ENCODE measurements around the gene TRIM65. TPM values are rescaled to one million over a fixed set of nuclear protein-coding genes. Genes with fewer than 3 reads are reported as not detected.

Gene TRIM65
- total RNA-seq, 4 donors from 2014 or later: 14.0 to 22.7 (median 16.9) TPM

- no peaks in the 10 kb centered on the region for H3K27me3 ChIP-seq
Measured at GRCh38 chr17:75898791-75899190, 2.0 kb upstream of the TRIM65 start.

GRCh38 chr17:75898065-75898464 lies 1.3 kb upstream of the TRIM65 start:
- no peak overlapping the region for H3K27ac ChIP-seq
- H3K36me3 ChIP-seq: peaks cover 0 to 53% (median 0%) of the 10 kb centered on the region in 3 donors
- peak in 1 of 3 donors; percentile 37 for DNase-seq
- H3K27me3 ChIP-seq: no peaks in the 10 kb centered on the region
- TF ChIP-seq CTCF (IDR thresholded peaks at IDR 0.05) (no peak), POLR2A (IDR thresholded peaks at IDR 0.05) (no peak)
- no peak overlapping the region for H3K4me3 ChIP-seq
- no peaks in the 10 kb centered on the region for H3K9me3 ChIP-seq
- peaks cover 2 to 37% (median 14%) of the 10 kb centered on the region in 4 donors for H3K4me1 ChIP-seq

More at GRCh38 chr17:75898791-75899190, 2.0 kb upstream of the TRIM65 start:
- H3K9me3 ChIP-seq: no peaks in the 10 kb centered on the region
- no peak for DNase-seq
- no peak for TF ChIP-seq POLR2A (IDR thresholded peaks at IDR 0.05)
- TF ChIP-seq CTCF (IDR thresholded peaks at IDR 0.05): no peak
- peaks cover 2 to 34% (median 16%) of the 10 kb centered on the region in 4 donors for H3K4me1 ChIP-seq
- no peak overlapping the region for H3K27ac ChIP-seq
- H3K36me3 ChIP-seq: peaks cover 0 to 55% (median 0%) of the 10 kb centered on the region in 3 donors
- H3K4me3 ChIP-seq: no peak overlapping the region

- Histone ChIP-seq H3K9me3 (no peaks in the 10 kb centered on the region), H3K27me3 (no peaks in the 10 kb centered on the region), H3K36me3 (peaks cover 0 to 46% (median 0%) of the 10 kb centered on the region in 3 donors), H3K27ac (peak overlapping the region; percentile 85 to 98 (median 92)), H3K4me1 (peaks cover 2 to 37% (median 14%) of the 10 kb centered on the region in 4 donors), H3K4me3 (peak overlapping the region; percentile 79 to 91 (median 82))
- peak in 2 of 3 donors; percentile 42 to 60 for DNase-seq
- no peak for TF ChIP-seq CTCF (IDR thresholded peaks at IDR 0.05)
- no peak for TF ChIP-seq POLR2A (IDR thresholded peaks at IDR 0.05)
Measured at GRCh38 chr17:75897160-75898019, 639 bp upstream of the TRIM65 start.

- Histone ChIP-seq H3K9me3 (no peaks in the 10 kb centered on the region), H3K27ac (peak overlapping the region; percentile 85 to 98 (median 92)), H3K36me3 (peaks cover 0 to 46% (median 0%) of the 10 kb centered on the region in 3 donors), H3K4me3 (peak overlapping the region; percentile 79 to 91 (median 82)), H3K27me3 (no peaks in the 10 kb centered on the region), H3K4me1 (peaks cover 2 to 37% (median 14%) of the 10 kb centered on the region in 4 donors)
- TF ChIP-seq POLR2A (IDR thresholded peaks at IDR 0.05): no peak
- TF ChIP-seq CTCF (IDR thresholded peaks at IDR 0.05): peak in 3 of 6 experiments; percentile 6 to 18 (median 15)
- DNase-seq: peak in 1 of 3 donors; percentile 61
Measured at GRCh38 chr17:75895370-75896155, 1.2 kb downstream of the TRIM65 start.

- H3K4me3 ChIP-seq: no peak overlapping the region
- DNase-seq: peak in 1 of 3 donors; percentile 43
- no peaks in the 10 kb centered on the region for H3K27me3 ChIP-seq
- H3K36me3 ChIP-seq: peaks cover 0 to 34% (median 0%) of the 10 kb centered on the region in 3 donors
- TF ChIP-seq POLR2A (IDR thresholded peaks at IDR 0.05): no peak
- TF ChIP-seq CTCF (IDR thresholded peaks at IDR 0.05): no peak
- no peaks in the 10 kb centered on the region for H3K9me3 ChIP-seq
- peaks cover 2 to 37% (median 14%) of the 10 kb centered on the region in 4 donors for H3K4me1 ChIP-seq
- H3K27ac ChIP-seq: no peak overlapping the region
Measured at GRCh38 chr17:75894049-75894733, 2.6 kb downstream of the TRIM65 start.
